IPS-18c (cell line): ENCODE data around the gene ISL1.
A peak's percentile ranks its signal among the peaks of the same experiment; 100 is the strongest.

ENCODE experiments used
- H3K4me3 ChIP-seq: 2 replicates; pipeline ENCODE4 v1.7.0; 2013; ENCODE audit warnings: low read depth, mild to moderate bottlenecking, low read length, moderate library complexity; ENCODE audit not compliant: insufficient read depth
- H3K9me3 ChIP-seq: one replicate; pipeline ENCODE4 v1.6.1; 2013; ENCODE audit warnings: mild to moderate bottlenecking, low read length, moderate library complexity; ENCODE audit not compliant: control insufficient read depth, insufficient read depth

Gene ISL1

DNA sequence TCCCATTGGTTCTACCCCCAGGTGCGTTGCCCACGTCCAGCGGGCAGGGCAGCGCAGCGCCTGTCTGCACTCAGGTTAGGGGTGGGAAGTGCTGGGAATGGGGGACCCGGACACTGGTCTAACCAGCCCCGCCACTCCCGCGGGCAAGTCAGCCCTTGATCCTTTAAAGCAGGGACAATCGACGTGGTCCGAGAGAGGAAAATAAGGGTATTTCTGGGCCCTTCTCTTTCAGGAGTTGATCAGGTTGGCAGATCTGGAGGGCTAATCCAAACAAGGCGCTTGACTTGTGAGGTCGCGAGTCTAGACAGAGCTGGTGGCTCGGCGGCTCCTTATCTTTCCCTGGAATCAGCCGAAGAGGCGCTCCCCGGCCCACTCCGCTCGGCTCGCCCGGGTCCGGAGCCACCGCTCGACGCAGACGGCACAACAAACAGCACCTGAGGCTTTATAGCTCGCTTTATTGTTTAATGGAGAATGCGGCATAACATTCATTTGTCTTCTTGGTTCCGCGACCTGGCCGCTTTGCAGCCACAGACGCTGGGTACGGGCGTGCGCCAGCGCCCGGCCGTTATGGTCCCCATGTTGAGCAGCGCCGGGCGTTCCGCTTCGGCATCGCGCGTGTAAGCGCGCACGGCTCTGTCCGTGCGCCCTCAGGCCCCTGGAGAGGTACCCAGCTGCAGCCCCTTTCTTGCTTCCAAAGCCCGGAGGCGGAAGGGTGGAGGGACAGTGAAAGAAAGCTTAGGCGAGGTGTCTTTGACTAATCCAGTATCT, 15.8 kb downstream of the ISL1 start:
- H3K4me3 ChIP-seq, result peak overlapping the region; percentile 42
- H3K9me3 ChIP-seq, result no peaks in the 10 kb centered on the region

DNA sequence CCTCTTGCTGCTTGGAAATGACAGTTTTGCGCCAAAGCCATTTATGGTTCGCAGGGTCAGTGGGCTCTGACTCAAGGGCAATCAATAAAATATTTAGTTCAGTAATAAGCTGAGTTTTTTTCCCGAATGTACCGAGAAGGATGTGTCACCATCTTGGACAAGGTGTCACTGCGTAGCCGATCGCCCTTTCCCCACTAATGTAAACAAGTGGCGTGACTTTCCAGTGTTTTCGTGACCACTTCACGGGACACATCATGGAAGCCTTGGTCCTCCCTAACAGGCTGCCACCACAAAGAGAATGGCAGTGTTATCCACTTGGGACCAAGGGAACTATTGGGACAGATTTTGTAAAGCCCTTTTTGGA, 16.4 kb downstream of the ISL1 start:
- Histone ChIP-seq H3K9me3 (no peaks in the 10 kb centered on the region), H3K4me3 (peak overlapping the region; percentile 42)

DNA sequence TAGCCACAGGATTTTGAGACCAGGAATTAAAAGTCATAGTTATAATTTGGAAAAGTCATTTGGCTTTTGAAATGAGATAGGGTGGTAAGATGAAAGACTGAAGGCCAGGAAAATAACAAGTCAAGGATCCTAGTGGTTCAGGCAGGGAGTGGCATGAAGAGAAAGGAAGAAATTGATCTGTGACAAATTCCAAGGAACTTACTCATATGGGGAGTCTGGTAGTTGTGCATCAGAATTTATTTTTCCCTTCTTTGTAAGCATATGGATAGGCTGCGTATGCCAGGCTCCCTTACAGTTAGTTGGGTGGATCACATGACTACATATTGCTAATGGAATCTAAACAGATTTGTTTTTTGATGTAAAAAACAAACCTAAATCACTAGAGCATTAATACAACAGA, 21.0 kb downstream of the ISL1 start:
- no peak overlapping the region for H3K4me3 ChIP-seq
- H3K9me3 ChIP-seq, result no peaks in the 10 kb centered on the region

DNA sequence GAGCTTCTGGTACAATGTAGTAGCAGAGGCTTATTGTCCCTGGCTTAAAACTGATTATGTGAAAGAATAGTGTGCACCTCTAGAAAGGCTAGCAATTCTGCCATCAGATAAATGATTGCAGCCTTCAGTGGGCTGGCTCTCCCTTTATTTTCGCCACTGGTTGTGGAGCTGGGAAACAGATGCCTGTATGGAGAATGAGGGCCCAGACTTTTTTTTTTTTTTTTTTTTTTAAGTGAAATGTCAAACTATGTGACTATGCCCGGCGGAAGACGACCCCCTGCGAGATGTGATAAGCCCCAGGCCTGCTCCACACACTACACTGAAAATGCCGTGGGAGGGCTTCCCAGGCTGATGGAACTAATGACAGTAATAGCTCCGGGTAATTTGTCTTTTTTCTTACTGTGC, 28.7 kb downstream of the ISL1 start:
- Histone ChIP-seq H3K9me3 (no peaks in the 10 kb centered on the region), H3K4me3 (no peak overlapping the region)

DNA sequence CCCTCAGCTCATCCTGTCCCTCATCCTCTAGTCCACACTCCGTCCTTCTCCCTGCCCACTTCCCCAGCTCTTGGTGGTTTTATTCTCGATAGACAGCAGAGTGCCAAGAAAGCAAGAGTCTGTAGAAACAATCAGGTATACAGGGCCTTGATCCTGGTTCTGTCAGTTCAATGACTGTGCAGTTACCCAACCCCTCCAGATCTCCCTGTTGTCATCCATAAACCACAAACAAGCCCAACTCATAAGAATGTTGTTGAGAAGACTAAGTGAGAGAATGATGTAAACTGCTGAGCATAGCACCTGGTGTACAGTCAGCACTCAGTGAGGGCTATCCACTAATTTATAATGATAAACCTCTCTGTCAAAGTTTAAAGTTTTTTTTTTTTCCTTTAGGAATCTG, 31.3 kb downstream of the ISL1 start:
- Histone ChIP-seq H3K9me3 (no peaks in the 10 kb centered on the region), H3K4me3 (no peak overlapping the region)

DNA sequence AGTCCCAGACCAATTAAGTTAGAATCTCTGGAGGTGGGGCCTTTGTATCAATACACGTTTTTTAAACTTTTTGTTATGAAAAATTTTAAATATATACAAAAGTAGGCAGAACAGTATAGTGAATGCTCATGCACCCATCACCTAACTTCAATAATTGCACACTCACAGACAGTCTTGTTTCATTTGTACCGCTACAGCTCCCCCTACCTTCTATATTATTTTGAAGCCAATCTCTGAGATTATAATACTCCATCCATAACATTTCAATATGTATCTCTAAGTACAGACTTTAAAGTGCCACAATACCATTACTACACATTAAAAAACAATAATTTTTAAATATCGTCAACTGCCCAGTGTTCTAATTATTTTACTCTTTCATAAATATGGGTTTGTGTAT, 32.9 kb downstream of the ISL1 start:
- no peaks in the 10 kb centered on the region for H3K9me3 ChIP-seq

DNA sequence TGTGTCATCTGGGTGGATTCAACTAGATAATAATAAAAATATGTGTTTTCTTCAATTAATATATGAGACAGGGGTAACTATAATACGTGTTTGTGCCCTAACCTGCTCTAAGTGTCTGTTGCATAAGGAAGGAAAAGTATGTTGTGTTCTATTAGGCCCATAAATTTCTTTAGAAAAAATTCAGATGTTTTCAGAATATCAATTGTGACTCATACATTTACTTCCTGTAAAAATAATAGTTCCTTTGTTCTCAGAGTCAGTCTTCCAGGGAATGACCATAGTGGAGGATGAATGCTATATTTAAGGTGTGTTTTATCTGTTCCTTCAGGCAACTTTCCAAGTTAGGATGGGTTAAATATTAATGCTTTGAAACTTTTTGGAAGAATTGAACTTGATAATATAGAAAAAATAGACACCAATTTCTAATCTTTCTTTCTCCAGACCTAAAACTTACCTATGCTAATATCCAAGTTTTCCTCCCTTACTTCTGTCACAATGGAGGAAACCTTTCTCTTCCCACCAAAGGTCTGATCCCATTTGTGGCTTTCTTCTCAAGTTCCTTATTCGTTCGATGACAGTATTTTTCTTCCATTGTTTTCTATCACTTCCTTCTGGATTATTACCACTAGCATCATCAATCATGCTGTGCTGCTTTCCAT, 49.9 kb downstream of the ISL1 start:
- no peak overlapping the region for H3K4me3 ChIP-seq

More for the DNA sequence above, 32.9 kb downstream of the ISL1 start:
- H3K4me3 ChIP-seq, result no peak overlapping the region

DNA sequence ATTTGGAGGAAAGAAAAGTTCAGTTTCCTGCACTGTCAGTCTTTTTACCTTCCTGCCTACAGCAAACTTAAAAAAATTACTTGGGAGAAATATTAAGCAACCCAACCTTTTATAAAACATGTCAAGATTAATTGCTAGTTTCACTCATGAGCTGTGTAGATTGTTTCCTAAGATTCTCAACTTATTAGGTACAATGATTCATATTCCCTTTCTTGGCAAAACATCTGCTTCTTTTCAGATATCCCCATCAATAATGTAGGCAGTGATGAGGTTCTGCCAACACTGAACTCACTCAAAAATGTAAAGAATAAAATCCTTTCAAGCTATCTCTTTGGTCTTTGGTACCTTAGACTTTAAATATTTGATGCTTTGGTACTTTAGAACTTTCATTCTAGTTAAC, 56.0 kb downstream of the ISL1 start:
- Histone ChIP-seq H3K4me3 (no peak overlapping the region), H3K9me3 (no peaks in the 10 kb centered on the region)

More for the DNA sequence above, 49.9 kb downstream of the ISL1 start:
- H3K9me3 ChIP-seq, result no peaks in the 10 kb centered on the region
